Motor neuron (in vitro differentiated cells): ENCODE measurements around the gene TRIM49. TPM values are rescaled to one million over a fixed set of nuclear protein-coding genes. Genes with fewer than 3 reads are reported as not detected.
"Not testable (repeated sequence)": the region's sequence is repeated elsewhere in the genome, so short reads cannot be mapped to it uniquely, and the experiment has no call there.

Source experiments
- ATAC-seq, 8 experiments: fragments of 200-7000 bp; cut with Tn5 transposase; replicated peaks in 6 of 8; 2 replicates each; pipeline ENCODE4 v1.8.0; 2021; ENCODE audit warnings: mild to moderate bottlenecking in 8 of 8, moderate library complexity in 8 of 8
- H3K27ac ChIP-seq, 2 donors: fragments of 250-450 bp; sonication (Bioruptor Pico); 2 replicates each; pipeline ENCODE4 v1.9.0; 2021; ENCODE audit warnings: antibody characterized with exemption in 2 of 2, mild to moderate bottlenecking in 2 of 2, moderate library complexity in 1 of 2
- H3K4me1 ChIP-seq, 2 donors: fragments of 250-450 bp; sonication (Bioruptor Pico); replicated peaks in 1 of 2; 2 replicates each; pipeline ENCODE4 v1.6.1; 2021; ENCODE audit warnings: antibody characterized with exemption in 2 of 2, mild to moderate bottlenecking in 2 of 2, moderate library complexity in 1 of 2
- H3K4me3 ChIP-seq, 5 donors: fragments of 250-450 bp; sonication (Bioruptor Pico); 2 replicates each; pipeline ENCODE4 v1.9.0; 2021; ENCODE audit warnings: antibody characterized with exemption in 5 of 5, mild to moderate bottlenecking in 5 of 5, moderate library complexity in 4 of 5
- WGBS, 10 experiments: fragments of 450-650 bp; shearing (Covaris generic); methylation state at CpG; one replicate each; pipeline ENCODE4 v1.0.0; 2022; 5-methylcytosine and 5-hydroxymethylcytosine counted together
- in situ Hi-C, 9 experiments: fragments of 400-800 bp; cut with MboI; loops; one replicate each; pipeline ENCODE4 v1.15.0; 2021; ENCODE audit warnings: low sequenced_read_pairs in 9 of 9, low pct_unique_long_range_greater_than_20kb in 2 of 9; ENCODE audit not compliant: unreplicated experiment in 9 of 9
- total RNA-seq, 8 experiments: library from RNA; unstranded; fragments of 300-600 nt; gene quantifications; 2 replicates each; pipeline versions ENCODE4 v1.2.3 to v1.2.4, GENCODE V29; 2022

The TRIM49 gene, protein sequence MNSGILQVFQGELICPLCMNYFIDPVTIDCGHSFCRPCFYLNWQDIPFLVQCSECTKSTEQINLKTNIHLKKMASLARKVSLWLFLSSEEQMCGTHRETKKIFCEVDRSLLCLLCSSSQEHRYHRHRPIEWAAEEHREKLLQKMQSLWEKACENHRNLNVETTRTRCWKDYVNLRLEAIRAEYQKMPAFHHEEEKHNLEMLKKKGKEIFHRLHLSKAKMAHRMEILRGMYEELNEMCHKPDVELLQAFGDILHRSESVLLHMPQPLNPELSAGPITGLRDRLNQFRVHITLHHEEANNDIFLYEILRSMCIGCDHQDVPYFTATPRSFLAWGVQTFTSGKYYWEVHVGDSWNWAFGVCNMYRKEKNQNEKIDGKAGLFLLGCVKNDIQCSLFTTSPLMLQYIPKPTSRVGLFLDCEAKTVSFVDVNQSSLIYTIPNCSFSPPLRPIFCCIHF
- under 1 TPM in 2 of 8 experiments, not detected in 6; 0.09 to 0.13 TPM for total RNA-seq

GRCh38 chr11:89808475-89808874 lies at the start of gene TRIM49:
TRIM49 (minus strand) TSS chr11:89808575; CDS start chr11:89804469, 4,106 bp downstream.
- no CpG with 5 or more reads among the region's 2 CpGs for WGBS, 10 experiments
- H3K4me1 ChIP-seq, H3K4me3 ChIP-seq, in situ Hi-C loops, H3K27ac ChIP-seq, ATAC-seq: not testable (repeated sequence)

GRCh38 chr11:89826694-89827093 lies 18.3 kb upstream of the TRIM49 start:
- H3K4me3 ChIP-seq, H3K27ac ChIP-seq, ATAC-seq, H3K4me1 ChIP-seq, in situ Hi-C loops: not testable (repeated sequence)
- no CpG with 5 or more reads among the region's 2 CpGs for WGBS, 10 experiments

DNA sequence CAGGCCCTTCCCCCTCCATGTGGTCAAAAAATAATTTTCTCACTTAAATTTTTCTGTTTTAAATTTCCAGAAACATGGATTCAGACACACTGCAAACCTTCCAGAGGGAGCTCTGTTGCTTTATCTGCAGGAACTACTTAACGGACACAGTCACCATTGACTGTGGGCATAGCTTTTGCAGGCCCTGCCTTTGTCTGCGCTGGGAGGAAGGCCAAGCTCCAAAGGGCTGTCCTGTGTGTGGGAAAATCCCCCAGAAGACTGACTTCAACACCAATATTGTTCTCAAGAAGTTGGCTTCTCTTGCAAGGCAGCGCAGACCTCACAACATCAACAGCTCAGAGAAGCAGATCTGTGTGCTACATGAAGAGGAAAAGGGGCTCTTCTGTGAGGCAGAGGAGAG lies 11.6 kb upstream of the TRIM49 start:
- H3K4me1 ChIP-seq, ATAC-seq, in situ Hi-C loops, H3K27ac ChIP-seq, H3K4me3 ChIP-seq: not testable (repeated sequence)
- no CpG with 5 or more reads among the region's 3 CpGs for WGBS, 10 experiments

- 0 to 100% (median 27%) methylated on average over 1 to 5 of the region's 5 CpGs; no CpG with 5 or more reads in 3 of the 10 experiments for WGBS, 10 experiments
- ATAC-seq, H3K27ac ChIP-seq, H3K4me3 ChIP-seq, in situ Hi-C loops, H3K4me1 ChIP-seq: not testable (repeated sequence)
Observed at GRCh38 chr11:89813535-89813934, 5.2 kb upstream of the TRIM49 start.

GRCh38 chr11:89787506-89788063 lies 20.8 kb downstream of the TRIM49 start:
- in situ Hi-C loops, ATAC-seq: not testable (repeated sequence)
- WGBS, 10 experiments, result no CpG with 5 or more reads among the region's 39 CpGs

DNA sequence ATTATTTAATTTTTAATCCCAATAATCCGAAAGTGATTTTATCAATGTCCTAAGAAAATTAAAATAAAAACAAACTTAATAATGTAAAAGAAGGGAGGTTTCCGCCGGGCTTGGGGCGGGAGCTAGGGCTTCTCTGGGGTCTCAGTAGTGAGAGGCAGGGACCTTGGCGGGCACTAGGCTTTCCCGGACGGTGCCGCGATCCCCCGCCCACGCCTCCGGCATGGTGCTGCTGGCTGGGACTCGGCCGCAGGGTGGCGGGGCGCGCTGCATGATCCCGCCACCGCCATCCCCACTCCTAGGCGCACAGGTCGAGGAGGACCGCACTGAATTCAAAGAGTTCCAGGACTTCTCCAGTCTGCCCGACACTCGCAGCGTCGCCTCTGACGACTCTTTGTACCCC lies 22.6 kb downstream of the TRIM49 start:
- H3K27ac ChIP-seq, H3K4me3 ChIP-seq, in situ Hi-C loops, ATAC-seq, H3K4me1 ChIP-seq: not testable (repeated sequence)
- WGBS, 10 experiments, result 11 to 93% methylated on average over 3 of the region's 27 CpGs; no CpG with 5 or more reads in 8 of the 10 experiments

More at GRCh38 chr11:89787506-89788063, 20.8 kb downstream of the TRIM49 start:
- not testable (repeated sequence) for H3K4me1 ChIP-seq, H3K27ac ChIP-seq, H3K4me3 ChIP-seq

- H3K4me1 ChIP-seq, H3K4me3 ChIP-seq, ATAC-seq, H3K27ac ChIP-seq, in situ Hi-C loops: not testable (repeated sequence)
Observed at GRCh38 chr11:89750822-89751221, 57.6 kb downstream of the TRIM49 start.

Other genes with a start within 250 kb of the TRIM49 start
- not detected for gene TRIM77, start 98.3 kb downstream of the TRIM49 start, total RNA-seq
- under 1 TPM in 1 of 8 experiments, not detected in 7; 0.24 TPM for gene TRIM64B, start 69.9 kb upstream of the TRIM49 start, total RNA-seq
- gene TRIM49D1, start 113.7 kb upstream of the TRIM49 start, total RNA-seq, result under 1 TPM in 1 of 8 experiments, not detected in 7; 0.14 TPM
- gene TRIM49D2, start 115.5 kb upstream of the TRIM49 start, total RNA-seq, result under 1 TPM in 3 of 8 experiments, not detected in 5; 0.13 to 0.31 (median 0.28) TPM
- not detected for gene TRIM64, start 157.5 kb upstream of the TRIM49 start, total RNA-seq
- under 1 TPM in 1 of 8 experiments, not detected in 7; 0.07 TPM for gene TRIM49C, start 222.5 kb upstream of the TRIM49 start, total RNA-seq